Keratinocyte (primary cell): ENCODE data around the gene IRF2BP2. TPM values are rescaled to one million over a fixed set of nuclear protein-coding genes. Genes with fewer than 3 reads are reported as not detected.

Experiments used
- DNase-seq: peaks from one replicate; pipeline ENCODE4 v3.0.0-alpha.2; 2011; ENCODE audit warnings: low read depth, missing footprints, low spot score
- FAIRE-seq: peaks from 2 replicates; lab custom pipeline; 2011; peaks lifted over from hg19 to GRCh38; lab: Jason Lieb, UNC
- H2AFZ ChIP-seq: 2 replicates; pipeline ENCODE4 v1.6.0; 2012; ENCODE audit warnings: low read length, control low read depth, inconsistent platforms; ENCODE audit not compliant: control insufficient read depth
- H3K27ac ChIP-seq: 2 replicates; pipeline ENCODE4 v1.5.1; 2011; ENCODE audit warnings: low read length; ENCODE audit not compliant: control insufficient read depth, insufficient read depth
- H3K27me3 ChIP-seq: 3 replicates; pipeline ENCODE4 v1.6.0; 2011; ENCODE audit warnings: low read length; ENCODE audit not compliant: control insufficient read depth, insufficient read depth; ENCODE audit errors: extremely low read depth
- H3K36me3 ChIP-seq, 2 experiments: 2 replicates in 1 of 2; 3 replicates in 1 of 2; pipeline ENCODE4 v1.5.1; 2011; ENCODE audit warnings: low read length in 2 of 2, mild to moderate bottlenecking in 1 of 2; ENCODE audit not compliant: control insufficient read depth in 2 of 2, insufficient read depth in 2 of 2; ENCODE audit errors: extremely low read depth in 1 of 2
- H3K4me1 ChIP-seq: 3 replicates; pipeline ENCODE4 v1.5.1; 2011; ENCODE audit warnings: low read length; ENCODE audit not compliant: control insufficient read depth, insufficient read depth; ENCODE audit errors: extremely low read depth
- H3K4me2 ChIP-seq: 3 replicates; pipeline ENCODE4 v1.6.0; 2011; ENCODE audit warnings: low read depth, low read length; ENCODE audit not compliant: control insufficient read depth, insufficient read depth; ENCODE audit errors: extremely low read depth
- H3K4me3 ChIP-seq, 3 experiments: fragments of 200-600 bp in 1 of 3; sonication (generic) in 1 of 3; 2 replicates in 2 of 3; 3 replicates in 1 of 3; pipeline ENCODE4 v1.5.1; 2011 to 2016; ENCODE audit warnings: low read length in 3 of 3, mild to moderate bottlenecking in 3 of 3, control low read depth in 2 of 3, inconsistent platforms in 1 of 3, low read depth in 1 of 3, mixed read lengths in 1 of 3, mixed run types in 1 of 3, moderate library complexity in 1 of 3; ENCODE audit not compliant: control insufficient read depth in 2 of 3, insufficient read depth in 2 of 3; ENCODE audit errors: extremely low read depth in 1 of 3
- H3K79me2 ChIP-seq: 2 replicates; pipeline ENCODE4 v1.6.0; 2012; ENCODE audit warnings: low read length; ENCODE audit not compliant: control insufficient read depth, insufficient read depth
- H3K9ac ChIP-seq: 3 replicates; pipeline ENCODE4 v1.6.0; 2011; ENCODE audit warnings: low read length; ENCODE audit not compliant: control insufficient read depth, insufficient read depth; ENCODE audit errors: extremely low read depth
- H3K9me1 ChIP-seq: 3 replicates; pipeline ENCODE4 v1.6.0; 2011; ENCODE audit warnings: low read length; ENCODE audit not compliant: control insufficient read depth, insufficient read depth; ENCODE audit errors: extremely low read depth
- H3K9me3 ChIP-seq: 2 replicates; pipeline ENCODE4 v1.5.1; 2012; ENCODE audit warnings: low read depth, low read length; ENCODE audit not compliant: control insufficient read depth
- H4K20me1 ChIP-seq: 3 replicates; pipeline ENCODE4 v1.6.0; 2011; ENCODE audit warnings: low read length; ENCODE audit not compliant: control insufficient read depth, insufficient read depth; ENCODE audit errors: extremely low read depth
- CTCF ChIP-seq, 3 experiments: IDR thresholded peaks in 1 of 3; conservative IDR thresholded peaks in 1 of 3; optimal IDR thresholded peaks in 1 of 3; 2 replicates in 2 of 3; 3 replicates in 1 of 3; pipeline versions ENCODE3 to v1.5.1; 2011; ENCODE audit warnings: low read length in 3 of 3, mild to moderate bottlenecking in 3 of 3, moderate library complexity in 2 of 3, control low read depth in 1 of 3, inconsistent platforms in 1 of 3; ENCODE audit not compliant: insufficient read depth in 2 of 3; ENCODE audit errors: extremely low read depth in 1 of 3
- EZH2 ChIP-seq: IDR thresholded peaks from one replicate; pipeline ENCODE4 v1.6.1; 2012; ENCODE audit warnings: inconsistent platforms, mild to moderate bottlenecking, low read length, moderate library complexity
- dilution Hi-C: fragments of 300-500 bp; cut with MboI; formaldehyde crosslinking; loops from one replicate; pipeline ENCODE4 v1.7.0; 2020; ENCODE audit warnings: low sequenced_read_pairs; ENCODE audit not compliant: extremely low pct_ligation_motif_present
- polyA plus RNA-seq, 5 experiments: library from polyadenylated mRNA; depleted of rRNA in 3 of 5; stranded (reverse) in 3 of 5; stranded (forward) in 1 of 5; unstranded in 1 of 5; fragments of >200 nt; gene quantifications; 1 replicate in 1 of 5; 2 replicates in 3 of 5; 3 replicates in 1 of 5; pipeline versions ENCODE4 v1.2.1 to v1.2.3, GENCODE V29; 2011 to 2012; ENCODE audit warnings: missing spikeins in 2 of 5, low read depth in 1 of 5, low replicate concordance in 1 of 5

Gene IRF2BP2
- polyA plus RNA-seq, 1 donor (not counting 4 experiments of a cell fraction or from before 2014, with no cell fraction given) = 29.9 TPM

- H3K36me3 ChIP-seq = no peaks in the 10 kb centered on the region
- H3K4me3 ChIP-seq = no peak overlapping the region
- H3K9me1 ChIP-seq = no peaks in the 10 kb centered on the region
- H3K9me3 ChIP-seq = no peaks in the 10 kb centered on the region
- no peak overlapping the region for H3K9ac ChIP-seq
- no peak for DNase-seq
- FAIRE-seq = no peak
- H3K27me3 ChIP-seq = no peaks in the 10 kb centered on the region
- H3K27ac ChIP-seq = no peak overlapping the region
- H3K4me1 ChIP-seq = peaks cover 21% of the 10 kb centered on the region
- H3K4me2 ChIP-seq = no peak overlapping the region
- no peaks in the 10 kb centered on the region for H3K79me2 ChIP-seq
- H2AFZ ChIP-seq = peak overlapping the region; percentile 33
- H4K20me1 ChIP-seq = no peaks in the 10 kb centered on the region
- dilution Hi-C loops = no loop called here
- no peak for TF ChIP-seq CTCF (optimal IDR thresholded peaks at IDR 0.05 in 1 of 3, IDR thresholded peaks at IDR 0.05 in 1 of 3, conservative IDR thresholded peaks at IDR 0.05 in 1 of 3; ENCODE audit: extremely low read depth in 1 of 3, insufficient read depth in 2 of 3, low read length in 3 of 3)
- no peak for TF ChIP-seq EZH2
Observed at GRCh38 chr1:234559902-234560676, 49.9 kb downstream of the IRF2BP2 start.

DNA sequence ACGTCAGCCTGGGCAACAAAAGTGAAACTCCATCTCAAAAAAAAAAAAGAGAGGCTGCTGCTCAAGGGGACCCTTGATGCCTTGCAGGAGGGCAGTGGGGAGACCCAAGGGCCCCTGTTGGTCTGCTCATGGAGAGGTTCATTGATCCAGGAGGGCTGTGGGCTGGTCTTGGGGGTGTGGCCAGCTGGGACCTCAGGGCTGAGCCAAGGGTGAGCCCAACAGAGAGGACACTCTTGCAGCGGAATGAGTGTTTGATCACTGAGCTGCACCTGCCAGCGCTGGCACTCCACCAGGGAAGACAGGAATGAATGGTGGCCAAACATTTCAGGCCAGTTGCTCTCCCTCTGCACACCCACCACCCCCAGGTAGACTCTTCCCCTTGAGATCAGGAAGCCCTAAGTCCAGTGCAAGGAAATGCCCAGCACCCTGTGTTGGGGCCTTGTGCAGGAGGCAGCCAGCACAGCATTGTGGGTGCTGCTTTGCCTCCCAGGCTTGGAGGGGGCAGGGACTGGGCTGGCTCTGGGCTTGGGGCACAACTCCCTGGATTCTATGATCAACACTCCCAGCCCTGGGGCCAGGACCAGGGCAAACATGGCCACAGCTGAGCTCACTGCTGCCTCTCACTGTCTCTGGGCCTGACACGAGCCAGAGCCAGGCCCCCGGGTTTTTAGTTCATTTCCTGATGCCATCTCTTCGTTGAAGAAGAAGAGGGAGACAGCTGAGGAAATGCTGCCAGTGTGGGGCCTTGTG is 50.7 kb downstream of the IRF2BP2 start:
- DNase-seq (no peak), FAIRE-seq (no peak)
- no peak overlapping the region for H3K27ac ChIP-seq
- H3K4me1 ChIP-seq = peaks cover 16% of the 10 kb centered on the region
- H3K27me3 ChIP-seq = no peaks in the 10 kb centered on the region
- H3K36me3 ChIP-seq = no peaks in the 10 kb centered on the region
- dilution Hi-C loops = no loop called here
- no peaks in the 10 kb centered on the region for H3K79me2 ChIP-seq
- no peak for TF ChIP-seq CTCF (optimal IDR thresholded peaks at IDR 0.05 in 1 of 3, IDR thresholded peaks at IDR 0.05 in 1 of 3, conservative IDR thresholded peaks at IDR 0.05 in 1 of 3; ENCODE audit: extremely low read depth in 1 of 3, insufficient read depth in 2 of 3, low read length in 3 of 3)
- no peak for TF ChIP-seq EZH2
- H4K20me1 ChIP-seq = no peaks in the 10 kb centered on the region
- H3K9ac ChIP-seq = no peak overlapping the region
- H3K9me3 ChIP-seq = no peaks in the 10 kb centered on the region
- peak overlapping the region; percentile 33 for H2AFZ ChIP-seq
- H3K9me1 ChIP-seq = no peaks in the 10 kb centered on the region
- H3K4me2 ChIP-seq = no peak overlapping the region
- no peak overlapping the region for H3K4me3 ChIP-seq
